ENCODE results near the gene C4orf50. TPM values are rescaled to one million over a fixed set of nuclear protein-coding genes. Genes with fewer than 3 reads are reported as not detected.

Gene C4orf50
- polyA plus RNA-seq, 3 donors: not detected

DNA sequence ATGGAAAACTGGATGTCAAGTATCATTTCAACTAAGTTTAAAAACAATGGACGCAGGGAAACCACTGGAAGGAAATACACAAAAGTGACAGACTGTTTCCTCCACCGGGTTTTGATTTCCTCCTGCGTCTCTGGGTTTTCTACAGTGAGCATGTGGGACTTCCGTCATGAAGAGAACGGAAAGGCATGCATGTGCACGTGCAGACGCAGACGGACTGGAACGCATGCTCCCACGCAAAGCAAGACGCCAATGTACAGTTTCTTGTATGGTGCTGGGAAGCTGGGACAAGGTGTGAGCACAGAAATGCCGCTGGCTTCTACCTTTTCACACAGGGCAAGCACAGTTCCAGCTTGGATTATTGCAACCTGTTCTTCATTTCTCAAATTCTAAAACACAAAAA, 30.3 kb upstream of the C4orf50 start:
- no peaks in the 10 kb centered on the region for H3K36me3 ChIP-seq (replicated peaks in 1 of 2; ENCODE audit: control insufficient read depth in 1 of 2, insufficient read depth in 2 of 2, low read length in 2 of 2)
- no peaks in the 10 kb centered on the region for H3K4me1 ChIP-seq (ENCODE audit: control insufficient read depth in 1 of 2, insufficient read depth in 2 of 2, low read length in 2 of 2)
- H3K9me3 ChIP-seq (replicated peaks in 1 of 2; ENCODE audit: control insufficient read depth in 1 of 2, insufficient read depth in 1 of 2, low read length in 2 of 2): no peaks in the 10 kb centered on the region
- Mint-ChIP-seq H3K27me3 (ENCODE audit: low read depth in 3 of 3) (peaks cover 2 to 17% (median 8%) of the 10 kb centered on the region in 3 donors), H3K27ac (no peak overlapping the region), H3K36me3 (no peaks in the 10 kb centered on the region), H3K9me3 (peaks cover 0 to 2% (median 0%) of the 10 kb centered on the region in 7 donors), H3K4me3 (no peak overlapping the region), H3K4me1 (no peaks in the 10 kb centered on the region)
- H3K4me3 ChIP-seq (replicated peaks in 1 of 3; ENCODE audit: low read depth in 2 of 3, low read length in 3 of 3): no peak overlapping the region
- H3K27me3 ChIP-seq (ENCODE audit: control insufficient read depth in 2 of 2, insufficient read depth in 2 of 2, low read length in 2 of 2): no peaks in the 10 kb centered on the region
- H3K4me2 ChIP-seq (replicated peaks; ENCODE audit: extremely low read depth, low read length, poor library complexity, severe bottlenecking): no peak overlapping the region
- WGBS (ENCODE audit: insufficient coverage): 12% methylated on average over 12 of the region's 12 CpGs
- intact Hi-C loops (cut with micrococcal nuclease): no loop called here
- no peak overlapping the region for H3K27ac ChIP-seq (ENCODE audit: low read depth in 1 of 2, low read length in 2 of 2)
- no peak overlapping the region for H2AFZ ChIP-seq (ENCODE audit: insufficient read depth, low read depth, low read length, poor library complexity, severe bottlenecking)
- H3K9ac ChIP-seq (ENCODE audit: insufficient read depth, low read length, poor library complexity, severe bottlenecking): no peak overlapping the region
- TF ChIP-seq, protein P1, sequence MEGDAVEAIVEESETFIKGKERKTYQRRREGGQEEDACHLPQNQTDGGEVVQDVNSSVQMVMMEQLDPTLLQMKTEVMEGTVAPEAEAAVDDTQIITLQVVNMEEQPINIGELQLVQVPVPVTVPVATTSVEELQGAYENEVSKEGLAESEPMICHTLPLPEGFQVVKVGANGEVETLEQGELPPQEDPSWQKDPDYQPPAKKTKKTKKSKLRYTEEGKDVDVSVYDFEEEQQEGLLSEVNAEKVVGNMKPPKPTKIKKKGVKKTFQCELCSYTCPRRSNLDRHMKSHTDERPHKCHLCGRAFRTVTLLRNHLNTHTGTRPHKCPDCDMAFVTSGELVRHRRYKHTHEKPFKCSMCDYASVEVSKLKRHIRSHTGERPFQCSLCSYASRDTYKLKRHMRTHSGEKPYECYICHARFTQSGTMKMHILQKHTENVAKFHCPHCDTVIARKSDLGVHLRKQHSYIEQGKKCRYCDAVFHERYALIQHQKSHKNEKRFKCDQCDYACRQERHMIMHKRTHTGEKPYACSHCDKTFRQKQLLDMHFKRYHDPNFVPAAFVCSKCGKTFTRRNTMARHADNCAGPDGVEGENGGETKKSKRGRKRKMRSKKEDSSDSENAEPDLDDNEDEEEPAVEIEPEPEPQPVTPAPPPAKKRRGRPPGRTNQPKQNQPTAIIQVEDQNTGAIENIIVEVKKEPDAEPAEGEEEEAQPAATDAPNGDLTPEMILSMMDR (IDR thresholded peaks at IDR 0.05): no peak
- no peaks in the 10 kb centered on the region for H4K20me1 ChIP-seq (ENCODE audit: insufficient read depth, low read length)
- no peak for DNase-seq
- no peaks in the 10 kb centered on the region for H3K79me2 ChIP-seq (ENCODE audit: insufficient read depth, low read length)

DNA sequence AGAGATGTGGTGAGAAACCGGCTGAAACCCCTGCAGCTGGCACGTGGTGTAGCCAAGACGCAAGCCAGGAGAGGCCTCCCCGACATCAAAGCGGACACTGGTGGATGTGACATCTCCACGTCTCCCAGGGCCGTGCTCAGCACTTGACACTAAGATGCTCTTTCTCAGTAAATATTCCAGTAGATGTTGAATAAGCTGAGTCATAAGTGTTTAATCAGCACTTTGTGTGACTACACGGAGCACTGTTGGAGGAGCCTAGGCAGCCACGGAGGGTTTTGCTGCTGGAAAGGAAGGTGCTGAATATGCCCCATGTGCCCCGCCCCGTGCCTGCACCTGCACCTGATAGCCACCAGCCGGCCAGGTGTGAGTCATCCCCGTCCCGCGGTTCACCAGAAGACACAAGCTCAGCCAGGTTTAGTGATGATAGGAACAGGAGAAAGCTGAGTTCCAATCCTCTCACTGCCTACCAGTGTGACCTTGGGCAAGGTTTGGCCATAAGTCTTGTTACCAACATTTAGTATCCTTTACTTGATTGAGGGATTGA, 29.0 kb upstream of the C4orf50 start:
- TF ChIP-seq, protein P1 (IDR thresholded peaks at IDR 0.05): no peak
- no peak overlapping the region for H2AFZ ChIP-seq (ENCODE audit: insufficient read depth, low read depth, low read length, poor library complexity, severe bottlenecking)
- no peaks in the 10 kb centered on the region for H3K79me2 ChIP-seq (ENCODE audit: insufficient read depth, low read length)
- no peak for DNase-seq
- no peak overlapping the region for H3K4me2 ChIP-seq (replicated peaks; ENCODE audit: extremely low read depth, low read length, poor library complexity, severe bottlenecking)
- no peak overlapping the region for H3K4me3 ChIP-seq (replicated peaks in 1 of 3; ENCODE audit: low read depth in 2 of 3, low read length in 3 of 3)
- H3K4me3 Mint-ChIP-seq: no peak overlapping the region
- no peak overlapping the region for H3K27ac Mint-ChIP-seq
- no peaks in the 10 kb centered on the region for H4K20me1 ChIP-seq (ENCODE audit: insufficient read depth, low read length)
- H3K27me3 ChIP-seq (ENCODE audit: control insufficient read depth in 2 of 2, insufficient read depth in 2 of 2, low read length in 2 of 2): no peaks in the 10 kb centered on the region
- H3K4me1 ChIP-seq (ENCODE audit: control insufficient read depth in 1 of 2, insufficient read depth in 2 of 2, low read length in 2 of 2): no peaks in the 10 kb centered on the region
- H3K9me3 Mint-ChIP-seq: peaks cover 0 to 2% (median 0%) of the 10 kb centered on the region in 7 donors
- H3K36me3 Mint-ChIP-seq: no peaks in the 10 kb centered on the region
- H3K9me3 ChIP-seq (replicated peaks in 1 of 2; ENCODE audit: control insufficient read depth in 1 of 2, insufficient read depth in 1 of 2, low read length in 2 of 2): no peaks in the 10 kb centered on the region
- 89% methylated on average over 12 of the region's 15 CpGs for WGBS (ENCODE audit: insufficient coverage)
- no peaks in the 10 kb centered on the region for H3K4me1 Mint-ChIP-seq
- peaks cover 3 to 18% (median 8%) of the 10 kb centered on the region in 3 donors for H3K27me3 Mint-ChIP-seq (ENCODE audit: low read depth in 3 of 3)
- H3K36me3 ChIP-seq (replicated peaks in 1 of 2; ENCODE audit: control insufficient read depth in 1 of 2, insufficient read depth in 2 of 2, low read length in 2 of 2): no peaks in the 10 kb centered on the region
- no peak overlapping the region for H3K27ac ChIP-seq (ENCODE audit: low read depth in 1 of 2, low read length in 2 of 2)
- no peak overlapping the region for H3K9ac ChIP-seq (ENCODE audit: insufficient read depth, low read length, poor library complexity, severe bottlenecking)
- intact Hi-C loops (cut with micrococcal nuclease): no loop called here
